ENCODE results near the gene ABI3BP.

Gene ABI3BP

GRCh38 chr3:100720426-100720825, 272.8 kb downstream of the ABI3BP start:
- DNase-seq (ENCODE audit: low read depth) = no peak

- no peak for DNase-seq (ENCODE audit: low read depth)
These were observed 274.1 kb downstream of the ABI3BP start for GRCh38 chr3:100719136-100719535.

GRCh38 chr3:100717637-100718487, 275.4 kb downstream of the ABI3BP start:
- DNase-seq (ENCODE audit: low read depth) = no peak

- no peak for DNase-seq (ENCODE audit: low read depth)
These were observed 276.2 kb downstream of the ABI3BP start for GRCh38 chr3:100717063-100717462.

GRCh38 chr3:100715176-100715575, 278.0 kb downstream of the ABI3BP start:
- no peak for DNase-seq (ENCODE audit: low read depth)

- no peak for DNase-seq (ENCODE audit: low read depth)
These were observed 282.8 kb downstream of the ABI3BP start for GRCh38 chr3:100710261-100710968.

- peak; percentile 42 for DNase-seq (ENCODE audit: low read depth)
These were observed 283.4 kb downstream of the ABI3BP start for GRCh38 chr3:100709842-100710260.

GRCh38 chr3:100708989-100709841, 284.0 kb downstream of the ABI3BP start, which contains the start of gene TFG:
TSS of gene TFG (plus strand) at chr3:100709494. CDS start at chr3:100713686, 4,192 bp downstream.
- DNase-seq (ENCODE audit: low read depth) = peak; percentile 91

- DNase-seq (ENCODE audit: low read depth) = no peak
These were observed 284.6 kb downstream of the ABI3BP start for GRCh38 chr3:100708644-100708988.

GRCh38 chr3:100706365-100706764, 286.9 kb downstream of the ABI3BP start:
- DNase-seq (ENCODE audit: low read depth) = no peak

- no peak for DNase-seq (ENCODE audit: low read depth)
These were observed 289.4 kb downstream of the ABI3BP start for GRCh38 chr3:100703865-100704264.

- no peak for DNase-seq (ENCODE audit: low read depth)
These were observed 290.3 kb downstream of the ABI3BP start for GRCh38 chr3:100702980-100703345.

GRCh38 chr3:100702082-100702979, 290.9 kb downstream of the ABI3BP start:
- DNase-seq (ENCODE audit: low read depth) = no peak

GRCh38 chr3:100700708-100701107, 292.5 kb downstream of the ABI3BP start:
- DNase-seq (ENCODE audit: low read depth) = no peak
